Measurements from ENCODE around the gene GPR35.

The GPR35 gene

DNA sequence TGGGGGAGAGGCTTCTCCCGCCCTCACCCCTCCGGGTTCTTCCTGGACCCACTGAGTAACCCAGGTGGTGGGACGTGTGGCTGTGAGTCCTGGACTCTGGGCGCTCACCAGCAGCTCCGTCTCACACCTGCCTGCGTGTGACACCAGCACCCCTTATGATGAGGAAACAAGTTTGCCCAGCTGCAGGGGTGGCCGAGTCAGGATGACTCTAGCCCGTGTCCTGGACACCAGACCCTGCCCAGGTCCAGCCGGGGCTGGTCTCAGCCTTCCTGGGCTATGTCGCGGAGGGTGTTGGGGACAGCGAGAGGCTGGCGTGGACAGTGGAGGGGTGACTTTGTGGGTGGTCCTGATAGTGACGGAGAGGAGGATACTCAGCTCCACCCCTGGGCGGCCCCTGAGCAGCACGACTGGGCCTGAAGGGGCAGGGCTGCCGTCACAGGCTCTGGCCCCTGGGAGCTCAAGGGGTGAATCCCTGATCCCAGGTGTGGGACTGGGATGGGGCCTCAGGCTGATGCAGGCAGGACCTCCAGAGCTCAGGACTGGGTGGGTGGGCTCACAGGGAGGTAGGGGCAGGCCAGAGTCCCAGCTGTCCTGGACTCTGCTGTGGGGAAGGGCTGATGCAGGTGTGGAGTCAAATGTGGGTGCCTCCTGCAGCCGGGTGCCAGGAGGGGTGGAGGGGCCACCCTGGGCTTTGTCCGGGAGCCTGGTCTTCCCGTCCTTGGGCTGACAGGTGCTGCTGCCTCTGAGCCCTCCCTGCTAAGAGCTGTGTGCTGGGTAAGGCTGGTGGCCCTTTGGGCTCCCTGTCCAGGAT is 3.7 kb downstream of the GPR35 start:
- intact Hi-C loops (cut with micrococcal nuclease): loop anchor here (5.0 kb wide), 1 partner anchor 62 kb away; the partner anchor contains the start of gene RNPEPL1
- Mint-ChIP-seq H3K4me3 (no peak overlapping the region), H3K27me3 (no peaks in the 10 kb centered on the region), H3K27ac (no peak overlapping the region), H3K4me1 (ENCODE audit: low read depth) (peaks cover 81% of the 10 kb centered on the region), H3K36me3 (ENCODE audit: low read depth) (peaks cover 86% of the 10 kb centered on the region), H3K9me3 (peaks cover 25% of the 10 kb centered on the region)

DNA sequence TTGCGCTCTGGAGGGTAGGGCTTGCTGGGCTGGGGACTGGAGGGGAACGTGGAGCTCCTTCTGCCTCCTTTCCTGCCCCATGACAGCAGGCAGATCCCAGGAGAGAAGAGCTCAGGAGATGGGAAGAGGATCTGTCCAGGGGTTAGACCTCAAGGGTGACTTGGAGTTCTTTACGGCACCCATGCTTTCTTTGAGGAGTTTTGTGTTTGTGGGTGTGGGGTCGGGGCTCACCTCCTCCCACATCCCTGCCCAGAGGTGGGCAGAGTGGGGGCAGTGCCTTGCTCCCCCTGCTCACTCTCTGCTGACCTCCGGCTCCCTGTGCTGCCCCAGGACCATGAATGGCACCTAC is 4.3 kb downstream of the GPR35 start:
- peaks cover 81% of the 10 kb centered on the region for H3K4me1 Mint-ChIP-seq (ENCODE audit: low read depth)
- H3K9me3 Mint-ChIP-seq: peaks cover 27% of the 10 kb centered on the region
- H3K27ac Mint-ChIP-seq: no peak overlapping the region
- no peaks in the 10 kb centered on the region for H3K27me3 Mint-ChIP-seq
- intact Hi-C loops (cut with micrococcal nuclease): loop anchor here (5.0 kb wide), 1 partner anchor 62 kb away; the partner anchor contains the start of gene RNPEPL1
- H3K36me3 Mint-ChIP-seq (ENCODE audit: low read depth): peaks cover 92% of the 10 kb centered on the region
- no peak overlapping the region for H3K4me3 Mint-ChIP-seq

GRCh38 chr2:240629968-240630770 is 4.9 kb downstream of the GPR35 start:
- Mint-ChIP-seq H3K9me3 (peaks cover 27% of the 10 kb centered on the region), H3K27ac (no peak overlapping the region), H3K4me1 (ENCODE audit: low read depth) (peaks cover 81% of the 10 kb centered on the region), H3K4me3 (no peak overlapping the region), H3K36me3 (ENCODE audit: low read depth) (peaks cover 97% of the 10 kb centered on the region), H3K27me3 (no peaks in the 10 kb centered on the region)
- intact Hi-C loops (cut with micrococcal nuclease): loop anchor here (5.0 kb wide), 1 partner anchor 63 kb away; the partner anchor contains the start of gene RNPEPL1

- Mint-ChIP-seq H3K4me1 (ENCODE audit: low read depth) (peaks cover 84% of the 10 kb centered on the region), H3K9me3 (peaks cover 27% of the 10 kb centered on the region), H3K36me3 (ENCODE audit: low read depth) (peaks cover 96% of the 10 kb centered on the region), H3K27ac (no peak overlapping the region), H3K27me3 (no peaks in the 10 kb centered on the region), H3K4me3 (no peak overlapping the region)
- intact Hi-C loops (cut with micrococcal nuclease): no loop called here
Observed at GRCh38 chr2:240630771-240631547, 5.7 kb downstream of the GPR35 start.

DNA sequence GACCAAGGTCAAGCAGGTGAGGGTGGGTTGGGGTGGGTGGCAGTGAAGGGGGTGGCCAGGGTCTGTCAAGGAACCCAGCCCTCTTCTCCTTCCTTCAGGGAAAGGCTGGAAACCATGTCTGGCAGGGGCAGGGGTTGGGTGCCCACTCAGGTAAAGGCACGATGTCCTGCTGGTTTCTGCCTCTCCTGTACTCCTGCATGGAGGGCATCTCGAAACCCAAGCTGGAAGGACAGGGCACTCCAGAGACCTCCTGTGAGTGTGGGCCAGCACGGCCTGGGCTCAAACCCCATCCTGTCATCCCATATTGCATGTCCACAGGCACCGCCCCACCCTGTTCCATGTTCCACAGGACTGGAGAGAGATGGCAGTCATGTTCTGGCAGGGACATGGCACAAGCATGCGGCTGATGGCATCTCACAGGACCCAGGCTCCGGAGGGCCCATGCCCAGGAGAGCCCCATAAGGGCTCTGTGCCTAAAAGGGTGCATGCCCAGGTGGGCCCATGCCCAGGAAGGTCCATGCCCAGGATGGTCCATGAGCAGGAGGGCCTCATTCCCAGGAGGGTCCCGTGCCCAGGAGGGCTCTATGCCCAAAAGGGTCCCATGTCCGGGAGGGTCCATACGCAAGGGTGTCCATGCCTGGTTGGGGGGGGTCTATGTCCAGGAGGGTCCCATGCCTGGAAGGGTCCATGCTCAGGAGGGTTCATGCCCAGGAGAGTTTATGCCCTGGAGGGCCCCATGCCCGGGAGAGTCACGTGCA is 6.4 kb downstream of the GPR35 start:
- intact Hi-C loops (cut with micrococcal nuclease): no loop called here

GRCh38 chr2:240632306-240632721 is 7.0 kb downstream of the GPR35 start:
- Mint-ChIP-seq H3K36me3 (ENCODE audit: low read depth) (peaks cover 85% of the 10 kb centered on the region), H3K4me1 (ENCODE audit: low read depth) (peaks cover 72% of the 10 kb centered on the region), H3K27ac (no peak overlapping the region), H3K4me3 (no peak overlapping the region), H3K9me3 (peaks cover 27% of the 10 kb centered on the region), H3K27me3 (no peaks in the 10 kb centered on the region)
- intact Hi-C loops (cut with micrococcal nuclease): no loop called here

More for the DNA sequence above, 6.4 kb downstream of the GPR35 start:
- Mint-ChIP-seq H3K4me3 (no peak overlapping the region), H3K36me3 (ENCODE audit: low read depth) (peaks cover 89% of the 10 kb centered on the region), H3K4me1 (ENCODE audit: low read depth) (peaks cover 77% of the 10 kb centered on the region), H3K27me3 (no peaks in the 10 kb centered on the region), H3K27ac (no peak overlapping the region), H3K9me3 (peaks cover 27% of the 10 kb centered on the region)

DNA sequence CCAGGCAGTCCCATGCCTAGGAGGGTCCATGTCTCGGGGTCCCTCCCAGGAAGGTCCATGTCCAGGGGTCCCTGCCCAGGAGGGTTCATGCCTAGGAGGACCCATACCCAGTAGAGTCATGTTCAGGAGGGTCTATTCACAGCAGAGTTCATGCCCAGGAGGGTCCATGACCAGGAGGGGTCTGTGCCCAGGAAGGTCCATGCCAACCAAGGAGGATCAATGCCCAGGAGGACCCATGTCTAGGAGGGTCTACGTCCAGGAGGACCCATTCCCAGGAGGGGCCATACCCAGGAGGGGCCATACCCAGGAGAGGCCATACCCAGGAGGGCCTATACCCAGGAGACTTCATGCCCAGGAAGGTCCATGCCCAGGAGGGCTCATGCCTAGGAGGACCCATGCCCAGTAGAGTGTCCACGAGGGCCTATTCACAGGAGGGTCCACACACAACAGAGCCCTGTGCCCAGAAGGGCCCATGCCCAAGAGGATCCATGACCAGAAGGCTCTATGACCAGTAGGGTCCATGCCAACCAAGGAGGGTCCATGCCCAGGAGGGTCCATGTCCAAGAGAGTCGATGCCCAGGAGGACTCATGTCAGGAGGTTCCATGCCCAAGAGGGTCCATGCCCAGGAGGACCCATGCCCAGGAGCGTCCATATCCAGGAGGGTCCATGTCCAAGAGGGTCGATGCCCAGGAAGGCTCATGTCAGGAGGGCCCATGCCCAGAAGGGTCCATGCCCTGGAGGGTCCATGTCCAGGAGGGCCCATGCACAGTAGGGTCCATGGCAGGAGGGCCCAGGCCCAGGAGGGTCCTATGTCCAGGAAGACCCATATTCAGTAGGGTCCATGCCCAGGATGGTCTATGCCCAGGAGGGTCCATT is 10.1 kb downstream of the GPR35 start:
- Mint-ChIP-seq H3K4me1 (ENCODE audit: low read depth) (peaks cover 44% of the 10 kb centered on the region), H3K36me3 (ENCODE audit: low read depth) (peaks cover 54% of the 10 kb centered on the region), H3K9me3 (peaks cover 27% of the 10 kb centered on the region), H3K27ac (peak overlapping the region; percentile 37), H3K4me3 (no peak overlapping the region), H3K27me3 (peaks cover 5% of the 10 kb centered on the region)
- intact Hi-C loops (cut with micrococcal nuclease): loop anchor here (5.0 kb wide), 1 partner anchor 33 kb away; no protein-coding TSS in a partner anchor

DNA sequence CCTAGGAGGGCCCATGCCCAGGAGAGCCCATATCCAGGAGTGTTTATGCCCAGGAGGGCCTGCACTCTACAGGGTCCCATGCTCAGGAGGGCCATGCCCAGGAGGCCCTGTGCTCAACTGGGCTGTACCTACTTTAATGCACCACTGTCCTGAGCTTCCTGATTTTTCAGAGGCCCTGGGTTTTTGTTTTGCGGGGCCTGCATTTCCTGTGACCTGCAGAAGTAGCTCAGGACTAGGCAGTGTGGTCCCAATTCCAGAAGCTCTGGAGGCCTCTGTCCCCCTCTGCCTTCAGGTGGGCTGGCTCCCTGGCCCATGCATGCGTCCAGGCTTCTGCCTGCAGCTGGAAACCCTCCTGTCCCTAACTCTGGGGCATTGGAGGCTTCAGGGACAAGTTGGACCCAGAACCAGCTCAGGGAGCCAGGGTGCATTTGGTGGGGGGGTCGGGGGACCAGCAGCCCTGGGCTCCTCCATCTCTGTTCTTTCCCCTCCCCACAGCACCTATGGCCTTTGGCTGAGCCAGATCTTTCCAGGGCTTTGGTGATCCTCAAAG is 10.8 kb downstream of the GPR35 start:
- Mint-ChIP-seq H3K4me3 (no peak overlapping the region), H3K27ac (no peak overlapping the region)
- intact Hi-C loops (cut with micrococcal nuclease): loop anchor here (5.0 kb wide), 1 partner anchor 34 kb away; no protein-coding TSS in a partner anchor

GRCh38 chr2:240636563-240637115 is 11.4 kb downstream of the GPR35 start:
- intact Hi-C loops (cut with micrococcal nuclease): loop anchor here (5.0 kb wide), 1 partner anchor 34 kb away; no protein-coding TSS in a partner anchor
- Mint-ChIP-seq H3K27me3 (peaks cover 8% of the 10 kb centered on the region), H3K4me1 (ENCODE audit: low read depth) (peaks cover 47% of the 10 kb centered on the region), H3K9me3 (peaks cover 26% of the 10 kb centered on the region), H3K36me3 (ENCODE audit: low read depth) (peaks cover 42% of the 10 kb centered on the region), H3K27ac (no peak overlapping the region), H3K4me3 (no peak overlapping the region)

More for the DNA sequence above, 10.8 kb downstream of the GPR35 start:
- Mint-ChIP-seq H3K9me3 (peaks cover 27% of the 10 kb centered on the region), H3K4me1 (ENCODE audit: low read depth) (peaks cover 47% of the 10 kb centered on the region), H3K36me3 (ENCODE audit: low read depth) (peaks cover 47% of the 10 kb centered on the region), H3K27me3 (peaks cover 8% of the 10 kb centered on the region)

- Mint-ChIP-seq H3K27ac (no peak overlapping the region), H3K36me3 (ENCODE audit: low read depth) (peaks cover 35% of the 10 kb centered on the region), H3K4me1 (ENCODE audit: low read depth) (peaks cover 40% of the 10 kb centered on the region), H3K27me3 (peaks cover 8% of the 10 kb centered on the region), H3K9me3 (peaks cover 19% of the 10 kb centered on the region), H3K4me3 (no peak overlapping the region)
- intact Hi-C loops (cut with micrococcal nuclease): loop anchor here (5.0 kb wide), 1 partner anchor 35 kb away; no protein-coding TSS in a partner anchor
Observed at GRCh38 chr2:240637116-240637900, 12.0 kb downstream of the GPR35 start.

- Mint-ChIP-seq H3K27ac (no peak overlapping the region), H3K4me3 (no peak overlapping the region), H3K4me1 (ENCODE audit: low read depth) (peaks cover 34% of the 10 kb centered on the region), H3K27me3 (peaks cover 9% of the 10 kb centered on the region), H3K9me3 (peaks cover 13% of the 10 kb centered on the region), H3K36me3 (ENCODE audit: low read depth) (peaks cover 29% of the 10 kb centered on the region)
- intact Hi-C loops (cut with micrococcal nuclease): loop anchor here (5.0 kb wide), 1 partner anchor 36 kb away; no protein-coding TSS in a partner anchor
Observed at GRCh38 chr2:240637901-240638345, 12.6 kb downstream of the GPR35 start.

All from dendritic cell treated with granulocyte-macrophage colony-stimulating factor and Interleukin-4, amounts not matched to agents 40 ng/mL and 50 ng/mL, for 4 days (primary cell).